HAP-1 (cell line): ENCODE measurements around the gene FBXO34.
"Not testable (repeated sequence)": the region's sequence is repeated elsewhere in the genome, so short reads cannot be mapped to it uniquely, and the experiment has no call there.

Experiments
- DNase-seq, 2 experiments: peaks; one replicate each; pipeline ENCODE4 v3.0.0-alpha.2; 2016 to 2020; ENCODE audit warnings: low spot score in 2 of 2
- H3K27me3 ChIP-seq: fragments of 250-450 bp; sonication (Bioruptor Pico); 2 replicates; pipeline ENCODE4 v1.5.1; 2020; ENCODE audit warnings: low read depth, mild to moderate bottlenecking, moderate library complexity
- H3K36me3 ChIP-seq: fragments of 250-450 bp; sonication (Bioruptor Pico); replicated peaks from 2 replicates; pipeline ENCODE4 v1.5.1; 2020; ENCODE audit warnings: mild to moderate bottlenecking
- H3K4me1 ChIP-seq: fragments of 250-450 bp; sonication (Bioruptor Pico); 2 replicates; pipeline ENCODE4 v1.5.1; 2020; ENCODE audit warnings: mild to moderate bottlenecking
- H3K4me3 ChIP-seq: fragments of 250-450 bp; sonication (Bioruptor Pico); 2 replicates; pipeline ENCODE4 v1.5.1; 2020; ENCODE audit warnings: mild to moderate bottlenecking, moderate library complexity
- H3K9me3 ChIP-seq: fragments of 250-450 bp; sonication (Bioruptor Pico); 2 replicates; pipeline ENCODE4 v1.5.1; 2020; ENCODE audit warnings: mild to moderate bottlenecking, moderate library complexity
- in situ Hi-C: fragments of 300-500 bp; cut with MboI; formaldehyde crosslinking; loops from 3 replicates; pipeline ENCODE4 v1.14.3; 2020; ENCODE audit warnings: low sequenced_read_pairs, inconsistent platforms, mixed read lengths

Gene FBXO34

DNA sequence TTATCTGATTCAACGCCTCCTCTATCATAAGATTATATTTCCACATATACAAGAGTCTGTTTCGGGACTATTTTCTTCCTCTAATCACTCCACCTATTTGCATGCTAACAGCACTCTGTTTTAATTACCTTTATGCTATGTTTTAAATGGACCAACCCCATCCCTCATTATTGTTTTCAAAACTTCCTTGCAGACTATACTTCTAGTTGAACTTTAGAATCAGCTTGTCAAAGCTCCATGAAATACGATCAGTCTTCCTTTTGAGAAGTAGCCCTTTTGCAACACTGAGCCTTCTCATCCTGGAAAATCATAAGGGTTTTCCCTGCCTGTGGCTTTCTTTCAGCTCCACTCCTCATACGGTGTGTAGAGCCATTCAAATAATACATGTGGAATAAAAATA is 103.5 kb downstream of the FBXO34 start:
- Histone ChIP-seq H3K4me1 (no peaks in the 10 kb centered on the region), H3K4me3 (no peak overlapping the region), H3K27me3 (no peaks in the 10 kb centered on the region), H3K36me3 (peaks cover 23% of the 10 kb centered on the region), H3K9me3 (no peaks in the 10 kb centered on the region)
- in situ Hi-C loops: no loop called here
- no peak for DNase-seq

DNA sequence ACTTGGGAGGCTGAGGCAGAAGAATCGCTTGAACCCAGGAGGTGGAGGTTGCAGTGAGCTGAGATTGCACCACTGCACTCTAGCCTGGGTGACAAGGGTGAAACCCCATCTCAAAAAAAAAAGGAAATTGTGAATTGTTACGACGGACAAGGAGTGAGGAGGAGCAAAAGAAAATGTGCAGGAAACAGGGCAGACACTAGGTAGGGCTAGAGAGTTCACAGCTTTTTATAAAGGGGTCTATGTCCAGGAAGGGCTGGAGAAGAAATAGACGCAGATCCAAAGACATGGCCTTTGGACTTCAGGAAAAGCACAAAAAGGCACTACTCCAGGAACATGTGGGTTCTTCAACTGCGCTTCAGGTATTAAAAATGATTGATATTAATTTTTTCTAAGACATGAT is 106.0 kb downstream of the FBXO34 start:
- Histone ChIP-seq H3K4me3 (no peak overlapping the region), H3K36me3 (peaks cover 26% of the 10 kb centered on the region), H3K9me3 (no peaks in the 10 kb centered on the region), H3K27me3 (no peaks in the 10 kb centered on the region), H3K4me1 (no peaks in the 10 kb centered on the region)
- in situ Hi-C loops: no loop called here
- no peak for DNase-seq

DNA sequence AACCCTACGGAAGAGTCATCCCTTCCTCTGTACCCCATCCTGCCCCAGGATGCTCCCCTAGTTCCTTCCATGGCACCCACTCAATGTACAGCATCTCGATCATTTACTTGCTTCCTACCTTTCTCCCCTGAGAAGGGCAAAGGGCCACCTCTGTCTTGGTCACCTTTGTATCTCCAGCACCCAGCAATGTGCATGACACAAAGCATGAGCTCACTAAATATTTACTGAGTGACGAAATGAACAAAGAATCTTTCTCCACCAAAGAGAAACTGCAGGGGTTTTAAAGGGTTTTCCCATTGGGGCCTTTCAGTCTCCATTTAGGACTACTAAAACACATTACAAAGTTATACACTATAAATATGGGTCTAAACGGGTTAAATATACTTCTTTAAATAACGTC is 109.8 kb downstream of the FBXO34 start:
- no peaks in the 10 kb centered on the region for H3K4me1 ChIP-seq
- H3K9me3 ChIP-seq: no peaks in the 10 kb centered on the region
- H3K27me3 ChIP-seq: no peaks in the 10 kb centered on the region
- DNase-seq: no peak
- H3K4me3 ChIP-seq: no peak overlapping the region
- H3K36me3 ChIP-seq: peaks cover 19% of the 10 kb centered on the region; the same call in 1 of the 2 replicates
- in situ Hi-C loops: no loop called here

DNA sequence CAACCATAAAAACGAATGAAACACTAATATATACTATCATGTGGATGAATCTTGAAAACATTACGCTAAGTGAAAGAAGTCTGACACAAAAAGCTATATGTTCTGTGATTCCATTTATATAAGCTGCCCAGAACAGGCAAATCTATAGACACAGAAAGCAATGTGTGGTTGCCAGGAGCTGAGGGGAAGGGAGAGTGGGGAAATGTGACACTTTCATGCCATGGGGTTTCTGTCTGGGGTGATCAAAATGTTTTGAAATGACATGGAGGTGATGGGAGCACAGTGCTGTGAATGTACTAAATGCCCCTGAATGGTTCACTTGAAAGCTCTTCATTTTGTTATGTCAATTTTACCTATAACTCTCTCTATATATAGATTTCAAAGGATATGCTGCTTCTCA is 110.3 kb downstream of the FBXO34 start:
- Histone ChIP-seq H3K9me3 (no peaks in the 10 kb centered on the region), H3K36me3 (peaks cover 19% of the 10 kb centered on the region), H3K4me1 (no peaks in the 10 kb centered on the region), H3K4me3 (no peak overlapping the region), H3K27me3 (no peaks in the 10 kb centered on the region)
- no peak for DNase-seq
- in situ Hi-C loops: no loop called here

DNA sequence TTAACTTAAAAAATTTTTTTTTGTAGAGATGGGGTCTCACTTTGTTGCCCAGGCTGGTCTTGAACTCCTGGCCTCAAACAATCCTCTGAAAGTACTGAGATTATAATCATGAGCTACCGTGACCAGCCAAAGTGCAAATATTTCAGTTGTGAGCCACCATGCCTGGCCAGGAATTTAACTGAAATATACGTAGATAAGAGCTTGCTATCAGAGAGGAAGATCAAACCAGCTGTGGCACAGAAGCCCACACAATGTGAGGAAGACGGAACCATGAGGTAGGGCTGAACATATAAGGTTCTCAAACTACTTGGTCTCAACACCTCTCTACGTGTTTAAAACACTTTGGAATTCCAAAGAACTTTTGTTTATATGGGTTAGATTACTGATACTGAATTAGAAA is 111.3 kb downstream of the FBXO34 start:
- no peaks in the 10 kb centered on the region for H3K27me3 ChIP-seq
- DNase-seq: no peak
- no peaks in the 10 kb centered on the region for H3K9me3 ChIP-seq
- no peaks in the 10 kb centered on the region for H3K4me1 ChIP-seq
- in situ Hi-C loops: no loop called here
- H3K36me3 ChIP-seq: peaks cover 18% of the 10 kb centered on the region
- no peak overlapping the region for H3K4me3 ChIP-seq

DNA sequence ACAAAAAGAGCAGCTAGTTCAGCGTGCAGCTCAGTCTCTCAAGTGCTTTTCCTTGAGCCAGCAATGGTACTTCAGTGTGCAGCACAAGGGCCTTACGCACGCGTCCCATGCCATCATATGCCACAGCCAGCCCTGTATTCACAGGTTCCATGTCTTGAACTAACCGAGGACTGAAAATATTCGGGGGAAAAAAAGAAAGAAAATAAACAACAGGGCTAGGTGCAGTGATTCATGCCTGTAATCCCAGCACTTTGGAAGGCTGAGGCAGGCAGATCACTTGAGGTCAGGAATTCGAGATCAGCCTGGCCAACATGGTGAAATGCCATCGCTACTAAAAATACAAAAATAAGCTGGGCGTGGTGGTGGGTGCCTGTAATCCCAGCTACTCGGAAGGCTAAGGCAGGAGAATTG is 111.8 kb downstream of the FBXO34 start:
- H3K4me1 ChIP-seq: not testable (repeated sequence)

DNA sequence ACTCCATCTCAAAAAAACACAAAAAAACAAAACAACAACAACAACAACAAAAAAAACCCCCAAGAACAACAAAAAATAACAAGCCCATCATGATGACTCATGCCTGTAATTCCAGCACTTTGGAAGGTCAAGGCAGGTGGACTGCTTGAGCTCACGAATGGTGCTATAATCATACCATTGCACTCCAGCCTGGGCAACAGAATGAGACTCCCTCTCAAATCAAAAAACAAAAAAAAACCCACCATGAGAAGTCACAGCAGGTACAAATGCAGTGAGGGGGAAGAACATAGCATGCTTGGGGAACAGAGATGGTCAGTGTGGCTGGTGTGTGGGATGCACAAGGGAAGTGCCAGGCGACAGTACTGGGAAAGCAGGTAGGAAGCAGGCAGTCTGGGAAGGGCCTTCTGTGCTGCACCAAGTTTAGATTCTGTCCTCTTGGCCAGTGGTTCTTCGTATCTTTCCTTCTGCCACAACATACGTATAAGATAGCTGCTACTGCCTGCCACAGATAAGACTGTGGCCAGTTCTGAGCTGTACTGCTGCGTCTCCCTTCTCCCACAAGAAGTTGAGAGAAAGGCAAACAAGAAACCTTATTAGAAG is 112.4 kb downstream of the FBXO34 start:
- Histone ChIP-seq H3K27me3 (no peaks in the 10 kb centered on the region), H3K4me1 (no peaks in the 10 kb centered on the region), H3K9me3 (no peaks in the 10 kb centered on the region), H3K4me3 (no peak overlapping the region), H3K36me3 (peaks cover 11% of the 10 kb centered on the region)
- no peak for DNase-seq
- in situ Hi-C loops: no loop called here

More for the DNA sequence above, 111.8 kb downstream of the FBXO34 start:
- in situ Hi-C loops, H3K4me3 ChIP-seq, DNase-seq, H3K9me3 ChIP-seq, H3K27me3 ChIP-seq: not testable (repeated sequence)
- H3K36me3 ChIP-seq: peaks cover 12% of the 10 kb centered on the region

DNA sequence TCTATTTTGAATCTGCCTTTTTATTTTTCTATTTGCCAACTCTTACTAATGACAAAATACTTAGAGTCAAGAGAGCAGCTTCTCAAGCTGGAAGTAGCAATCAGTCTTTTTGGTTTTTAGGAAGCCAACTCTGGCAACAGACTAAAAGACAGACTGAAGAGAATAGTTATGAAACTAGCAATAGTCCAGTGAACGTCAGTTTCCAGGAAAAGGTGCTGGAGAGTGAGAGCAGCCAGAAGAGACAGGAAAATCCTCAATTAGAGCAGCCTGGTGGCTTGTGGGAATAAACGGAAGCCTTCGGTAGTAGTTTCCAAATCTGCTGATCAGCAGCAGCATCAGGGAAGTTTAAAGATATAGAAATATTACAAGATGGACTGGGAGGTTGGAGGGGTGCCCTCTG is 113.3 kb downstream of the FBXO34 start:
- no peaks in the 10 kb centered on the region for H3K9me3 ChIP-seq
- no peaks in the 10 kb centered on the region for H3K4me1 ChIP-seq
- H3K4me3 ChIP-seq: no peak overlapping the region
- H3K27me3 ChIP-seq: no peaks in the 10 kb centered on the region
- in situ Hi-C loops: no loop called here
- no peak for DNase-seq
- H3K36me3 ChIP-seq: peaks cover 11% of the 10 kb centered on the region

DNA sequence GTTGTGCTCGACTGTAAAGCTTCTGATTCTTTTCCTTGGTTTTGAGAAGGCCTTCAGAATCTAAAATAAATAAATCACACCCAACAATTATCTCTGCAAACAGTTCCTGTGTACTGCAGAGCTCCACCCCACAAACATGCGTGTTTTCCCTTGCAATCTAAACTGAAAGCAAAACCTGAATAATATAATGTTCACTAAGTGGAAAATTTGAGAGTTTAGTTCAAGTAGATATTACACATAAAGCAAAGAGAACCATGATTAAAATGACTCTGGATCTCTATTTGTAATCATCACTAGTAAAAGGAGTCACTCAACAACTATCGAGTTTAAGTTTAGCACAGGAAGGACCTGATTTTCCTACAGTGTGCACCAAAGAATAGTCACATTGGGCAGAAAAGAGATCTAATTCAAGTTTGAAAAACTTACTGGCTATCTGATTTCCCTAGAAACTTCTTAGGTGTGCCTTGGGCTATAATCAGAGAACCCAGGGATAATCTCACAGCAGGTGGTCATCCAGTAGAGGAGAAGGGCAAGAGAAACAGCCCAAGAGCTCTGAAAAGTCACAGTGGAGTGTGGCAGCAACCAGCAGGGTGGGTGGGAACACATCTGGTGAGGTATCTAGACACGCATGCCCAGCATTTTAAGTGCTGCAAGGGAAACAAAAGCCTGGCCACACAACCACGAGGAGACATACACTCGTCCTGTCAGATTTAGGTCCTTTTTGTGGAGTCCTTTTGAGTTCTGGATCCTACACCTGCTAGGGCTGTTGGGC is 115.0 kb downstream of the FBXO34 start:
- in situ Hi-C loops: no loop called here
- no peaks in the 10 kb centered on the region for H3K4me1 ChIP-seq
- H3K27me3 ChIP-seq: no peaks in the 10 kb centered on the region
- H3K36me3 ChIP-seq: peaks cover 8% of the 10 kb centered on the region
- H3K4me3 ChIP-seq: no peak overlapping the region
- no peak for DNase-seq
- no peaks in the 10 kb centered on the region for H3K9me3 ChIP-seq

DNA sequence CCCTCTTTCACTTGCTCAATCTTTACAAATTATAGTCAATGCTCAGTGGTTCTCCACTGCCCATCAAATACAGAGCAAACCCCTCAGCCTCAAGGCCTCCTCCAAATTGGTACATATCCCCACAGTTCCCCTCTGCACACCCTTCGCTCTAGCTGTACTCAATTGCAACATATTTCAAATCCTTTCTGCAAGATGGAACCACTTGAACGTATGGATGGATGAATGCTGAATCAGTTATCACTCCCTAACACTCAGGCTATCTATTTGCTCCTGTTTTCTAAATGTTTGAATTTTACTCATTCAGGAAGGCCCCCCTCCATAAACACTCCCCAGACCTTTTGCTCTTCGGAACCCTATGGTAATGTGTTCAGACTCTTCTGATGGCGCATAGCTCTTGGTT is 115.9 kb downstream of the FBXO34 start:
- Histone ChIP-seq H3K4me1 (no peaks in the 10 kb centered on the region), H3K9me3 (no peaks in the 10 kb centered on the region), H3K4me3 (no peak overlapping the region), H3K27me3 (no peaks in the 10 kb centered on the region), H3K36me3 (peaks cover 3% of the 10 kb centered on the region)
- in situ Hi-C loops: no loop called here
- no peak for DNase-seq

DNA sequence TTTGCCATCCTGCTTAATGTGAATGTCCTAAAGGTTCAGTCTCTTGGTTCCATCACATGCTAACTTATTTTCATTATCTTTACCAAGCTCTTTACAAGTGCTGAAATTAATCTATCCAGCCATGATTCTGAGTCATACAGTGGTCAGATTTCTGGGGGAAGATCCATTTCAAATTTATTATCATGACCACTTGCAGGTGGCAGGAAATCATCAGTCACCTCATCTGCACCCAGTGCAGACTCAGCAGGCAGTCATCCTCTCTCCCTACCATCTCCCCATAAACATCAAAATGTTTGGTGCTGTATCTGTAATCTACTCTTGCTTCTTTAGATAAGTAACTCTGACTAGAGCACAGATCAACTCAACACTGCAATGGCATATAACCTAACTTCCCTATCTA is 116.9 kb downstream of the FBXO34 start:
- in situ Hi-C loops: no loop called here
- no peaks in the 10 kb centered on the region for H3K9me3 ChIP-seq
- no peak for DNase-seq
- H3K4me1 ChIP-seq: no peaks in the 10 kb centered on the region
- no peaks in the 10 kb centered on the region for H3K27me3 ChIP-seq
- peaks cover 3% of the 10 kb centered on the region for H3K36me3 ChIP-seq
- no peak overlapping the region for H3K4me3 ChIP-seq

DNA sequence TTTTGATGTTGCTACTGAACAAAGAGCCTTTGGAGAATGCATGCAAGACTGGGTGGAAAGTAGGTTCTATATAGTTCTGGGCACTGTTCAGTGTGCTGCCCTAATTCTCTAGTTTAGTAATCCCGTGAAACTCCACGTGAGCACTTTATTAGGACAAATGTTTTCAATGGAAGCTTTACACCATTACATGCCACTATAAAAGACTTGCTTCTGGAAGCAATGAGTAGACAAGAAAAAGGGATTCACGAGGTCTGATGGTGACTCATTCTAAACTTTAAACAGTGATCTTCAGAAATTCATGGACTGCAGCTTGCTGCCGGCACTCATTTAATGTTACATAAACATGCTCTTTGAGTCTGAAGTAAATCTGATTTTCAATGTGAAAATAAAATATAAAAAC is 118.1 kb downstream of the FBXO34 start:
- DNase-seq: no peak
- in situ Hi-C loops: no loop called here
- Histone ChIP-seq H3K9me3 (no peaks in the 10 kb centered on the region), H3K4me3 (no peak overlapping the region), H3K36me3 (peaks cover 5% of the 10 kb centered on the region), H3K4me1 (no peaks in the 10 kb centered on the region), H3K27me3 (no peaks in the 10 kb centered on the region)

DNA sequence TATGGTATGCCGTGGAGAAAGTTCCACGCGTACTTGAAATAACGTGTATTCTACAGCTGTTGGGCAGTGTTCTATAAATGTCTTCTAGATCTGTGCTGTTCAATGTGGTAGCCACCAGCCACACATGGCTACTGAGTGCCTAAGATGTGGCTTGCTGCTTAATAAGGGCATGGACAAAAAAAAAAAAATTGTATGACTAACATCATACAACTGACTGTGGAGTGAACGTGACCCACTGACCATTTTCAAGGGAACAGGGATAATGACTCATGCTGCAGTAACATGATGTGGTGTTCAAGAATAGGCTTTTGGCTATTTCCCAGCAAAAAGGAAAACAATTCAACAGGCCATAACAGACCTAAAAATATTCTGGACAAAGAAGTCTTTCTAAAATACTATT is 127.5 kb downstream of the FBXO34 start:
- no peak for DNase-seq
- Histone ChIP-seq H3K4me1 (no peaks in the 10 kb centered on the region), H3K27me3 (no peaks in the 10 kb centered on the region), H3K4me3 (no peak overlapping the region), H3K36me3 (peaks cover 5% of the 10 kb centered on the region; the same call in 1 of the 2 replicates), H3K9me3 (no peaks in the 10 kb centered on the region)
- in situ Hi-C loops: no loop called here

DNA sequence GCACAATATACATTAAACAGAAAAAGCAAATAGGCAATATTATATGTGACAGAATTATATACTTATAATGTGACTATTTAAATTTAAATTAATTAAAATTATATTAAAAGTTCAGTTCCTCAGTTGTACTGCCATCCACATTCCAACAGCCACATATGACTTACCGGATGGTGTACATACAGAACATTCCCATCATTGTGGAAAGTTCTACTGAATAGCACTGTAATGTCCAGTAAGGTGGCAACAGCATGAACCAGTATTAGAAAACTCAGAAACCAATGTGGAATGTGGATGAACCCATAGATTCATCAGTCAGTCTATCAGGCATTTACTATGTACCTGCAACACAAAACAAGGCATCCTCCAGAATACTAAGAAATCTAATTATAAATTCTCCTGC is 128.0 kb downstream of the FBXO34 start:
- no peak for DNase-seq
- H3K36me3 ChIP-seq: peaks cover 4% of the 10 kb centered on the region; the same call in 1 of the 2 replicates
- in situ Hi-C loops: no loop called here

More for the DNA sequence above, 128.0 kb downstream of the FBXO34 start:
- no peaks in the 10 kb centered on the region for H3K9me3 ChIP-seq
- H3K4me3 ChIP-seq: no peak overlapping the region
- H3K27me3 ChIP-seq: no peaks in the 10 kb centered on the region
- no peaks in the 10 kb centered on the region for H3K4me1 ChIP-seq
